HepG2 (cell line): ENCODE results near the gene MTMR10. TPM values are rescaled to one million over a fixed set of nuclear protein-coding genes. Genes with fewer than 3 reads are reported as not detected.

ENCODE experiments used
- ATAC-seq: fragments of 200-7000 bp; cut with Tn5 transposase; 3 replicates; pipeline ENCODE4 v1.9.1; 2020; ENCODE audit warnings: mild to moderate bottlenecking, moderate library complexity
- BruUV-seq: library from RNA; stranded (reverse); fragments of 400-500 nt; replicated peaks from 2 replicates; lab custom pipeline; 2021; lab: Mats Ljungman, UMichigan
- CTCF ChIA-PET: fragments of 300-600 bp; formaldehyde crosslinking; extraction: SDS; loops from one replicate; lab custom pipeline; 2021; ENCODE audit warnings: low total read pairs, inconsistent platforms, low intra/inter-chr PET ratio; lab: Yijun Ruan, JAX
- POLR2A ChIA-PET: fragments of 350-600 bp; sonication (Branson Sonifier 250); formaldehyde crosslinking; loops from one replicate; lab custom pipeline; 2020; ENCODE audit warnings: antibody characterized with exemption, inconsistent platforms; lab: Yijun Ruan, JAX
- DNase-seq: peaks from one replicate; pipeline ENCODE4 v3.0.0-alpha.2; 2015; ENCODE audit warnings: low spot score
- FAIRE-seq: peaks from 3 replicates; lab custom pipeline; 2011; peaks lifted over from hg19 to GRCh38; lab: Jason Lieb, UNC
- H2AFZ ChIP-seq: one replicate; pipeline ENCODE4 v1.6.1; 2011; ENCODE audit warnings: low read length, inconsistent platforms
- H3K27ac ChIP-seq: fragments of 300-600 bp; 3 replicates; pipeline ENCODE4 v1.8.0; 2011; ENCODE audit warnings: mixed run types, mild to moderate bottlenecking, mixed read lengths, low read length, inconsistent platforms; ENCODE audit not compliant: insufficient read depth; ENCODE audit errors: extremely low read length
- H3K27me3 ChIP-seq, 2 experiments: fragments of 200-600 bp in 1 of 2; 2 replicates in 1 of 2; 3 replicates in 1 of 2; pipeline versions ENCODE4 v1.6.0 to v1.8.0; 2011; ENCODE audit warnings: low read length in 2 of 2, mild to moderate bottlenecking in 2 of 2, moderate library complexity in 2 of 2, inconsistent platforms in 1 of 2; ENCODE audit not compliant: insufficient read depth in 2 of 2, control insufficient read depth in 1 of 2
- H3K36me3 ChIP-seq, 2 experiments: fragments of 200-600 bp in 1 of 2; replicated peaks in 1 of 2; 2 replicates in 1 of 2; 3 replicates in 1 of 2; pipeline versions ENCODE4 v1.5.1 to v1.8.0; 2011; ENCODE audit warnings: low read length in 2 of 2, inconsistent platforms in 1 of 2; ENCODE audit not compliant: insufficient read depth in 2 of 2, control insufficient read depth in 1 of 2
- H3K4me1 ChIP-seq: 2 replicates; pipeline ENCODE4 v1.5.1; 2012; ENCODE audit warnings: low read length, inconsistent platforms; ENCODE audit not compliant: insufficient read depth
- H3K4me2 ChIP-seq: 2 replicates; pipeline ENCODE4 v1.6.0; 2011; ENCODE audit warnings: low read depth, low read length, inconsistent platforms
- H3K4me3 ChIP-seq, 3 experiments: fragments of 200-600 bp in 1 of 3; sonication (generic), shearing (Covaris generic) in 1 of 3; replicated peaks in 1 of 3; 2 replicates each; pipeline ENCODE4 v1.5.1; 2011 to 2016; ENCODE audit warnings: low read length in 3 of 3, inconsistent platforms in 2 of 3, low read depth in 2 of 3, mild to moderate bottlenecking in 2 of 3, control low read depth in 1 of 3, mixed read lengths in 1 of 3; ENCODE audit not compliant: insufficient read depth in 1 of 3
- H3K79me2 ChIP-seq: one replicate; pipeline ENCODE4 v1.6.1; 2011; ENCODE audit warnings: low read length, inconsistent platforms; ENCODE audit not compliant: insufficient read depth
- H3K9ac ChIP-seq: 2 replicates; pipeline ENCODE4 v1.6.0; 2011; ENCODE audit warnings: mild to moderate bottlenecking, low read depth, low read length, inconsistent platforms; ENCODE audit not compliant: insufficient read depth
- H3K9me3 ChIP-seq: 2 replicates; pipeline ENCODE4 v1.5.1; 2012; ENCODE audit warnings: mild to moderate bottlenecking, low read length
- H4K20me1 ChIP-seq: 2 replicates; pipeline ENCODE4 v1.6.0; 2011; ENCODE audit warnings: inconsistent platforms, mild to moderate bottlenecking, low read length, moderate library complexity; ENCODE audit not compliant: insufficient read depth
- DNMT1 ChIP-seq: sonication (generic); formaldehyde crosslinking; IDR thresholded peaks from 2 replicates; pipeline ENCODE4 v1.5.1; 2020; ENCODE audit warnings: mild to moderate bottlenecking, missing genetic modification reagents
- HOXA7 ChIP-seq: sonication (generic); formaldehyde crosslinking; IDR thresholded peaks from 2 replicates; pipeline ENCODE4 v1.8.1; 2022; ENCODE audit warnings: mild to moderate bottlenecking, missing genetic modification reagents, moderate library complexity
- IRX3 ChIP-seq: sonication (generic); formaldehyde crosslinking; IDR thresholded peaks from 2 replicates; pipeline ENCODE4 v1.8.1; 2023; ENCODE audit warnings: mild to moderate bottlenecking, low read depth, missing genetic modification reagents, borderline replicate concordance
- MAFF ChIP-seq: IDR thresholded peaks from 2 replicates; pipeline ENCODE4 v1.6.1; 2011; ENCODE audit warnings: low read depth, low read length, improper control_type of control experiment
- NFRKB ChIP-seq: fragments of 450-650 bp; IDR thresholded peaks from 2 replicates; pipeline ENCODE4 v1.6.1; 2017
- PAWR ChIP-seq: sonication (generic); formaldehyde crosslinking; IDR thresholded peaks from 2 replicates; pipeline ENCODE4 v1.4.0; 2020; ENCODE audit warnings: missing genetic modification reagents, mild to moderate bottlenecking, borderline replicate concordance
- SP4 ChIP-seq: sonication (generic); formaldehyde crosslinking; IDR thresholded peaks from 2 replicates; pipeline ENCODE4 v1.8.1; 2023; ENCODE audit warnings: mild to moderate bottlenecking, missing genetic modification reagents
- TAF15 ChIP-seq: fragments of 200-400 bp; formaldehyde crosslinking; IDR thresholded peaks from one replicate; pipeline ENCODE4 v1.6.1; 2018; ENCODE audit warnings: mild to moderate bottlenecking, low read depth, low read length; ENCODE audit not compliant: poor library complexity, severe bottlenecking
- TBL1XR1 ChIP-seq: fragments of 150-350 bp; IDR thresholded peaks from 2 replicates; pipeline ENCODE4 v1.6.1; 2014; ENCODE audit warnings: borderline replicate concordance, low read length; ENCODE audit not compliant: partially characterized antibody
- THRA ChIP-seq: sonication (generic); formaldehyde crosslinking; IDR thresholded peaks from 2 replicates; pipeline ENCODE4 v1.4.0; 2020; ENCODE audit warnings: missing genetic modification reagents, borderline replicate concordance
- ZBTB20 ChIP-seq: sonication (generic); formaldehyde crosslinking; IDR thresholded peaks from 2 replicates; pipeline ENCODE4 v1.8.1; 2023; ENCODE audit warnings: missing genetic modification reagents, low read depth, mild to moderate bottlenecking, borderline replicate concordance
- ZBTB3 ChIP-seq: sonication (generic); formaldehyde crosslinking; IDR thresholded peaks from 2 replicates; pipeline ENCODE4 v1.4.0; 2020; ENCODE audit warnings: low read depth, mild to moderate bottlenecking, moderate library complexity, missing genetic modification reagents, borderline replicate concordance
- ZBTB7A ChIP-seq: sonication (generic); formaldehyde crosslinking; IDR thresholded peaks from 2 replicates; pipeline ENCODE4 v1.8.0; 2022; ENCODE audit warnings: mild to moderate bottlenecking, missing genetic modification reagents
- ZBTB7B ChIP-seq: sonication (generic); formaldehyde crosslinking; IDR thresholded peaks from 2 replicates; pipeline ENCODE4 v1.4.0; 2020; ENCODE audit warnings: missing genetic modification reagents
- ZNF143 ChIP-seq: sonication (generic); formaldehyde crosslinking; IDR thresholded peaks from 2 replicates; pipeline ENCODE4 v1.4.0; 2020; ENCODE audit warnings: missing genetic modification reagents
- ZNF75D ChIP-seq: sonication (generic); formaldehyde crosslinking; IDR thresholded peaks from 2 replicates; pipeline ENCODE4 v1.8.1; 2023; ENCODE audit warnings: missing genetic modification reagents, mild to moderate bottlenecking, borderline replicate concordance
- ZNF776 ChIP-seq: sonication (generic); formaldehyde crosslinking; IDR thresholded peaks from 2 replicates; pipeline ENCODE4 v1.4.0; 2020; ENCODE audit warnings: mild to moderate bottlenecking, missing genetic modification reagents
- WGBS: methylation state at CpG from one replicate; pipeline ENCODE4 v1.1.6; 2017; ENCODE audit warnings: low lambda C conversion rate; 5-methylcytosine and 5-hydroxymethylcytosine counted together
- in situ Hi-C: cut with HindIII; loops from 2 replicates; pipeline ENCODE4 v1.10.0; 2017; ENCODE audit warnings: low pct_unique_long_range_greater_than_20kb; ENCODE audit not compliant: extremely low pct_ligation_motif_present
- intact Hi-C: fragments of 100-400 bp; cut with micrococcal nuclease; formaldehyde crosslinking; loops from one replicate; pipeline ENCODE4 v1.10.0; 2022; ENCODE audit not compliant: unreplicated experiment
- polyA plus RNA-seq, 8 experiments: library from polyadenylated mRNA; depleted of rRNA in 3 of 8; stranded (reverse) in 7 of 8; unstranded in 1 of 8; fragments of >200 nt; fragmentation: Illumina TruSeq in 4 of 8; extraction: Trizol in 4 of 8; gene quantifications; 2 replicates each; pipeline versions ENCODE4 v1.2.1 to v1.2.3, GENCODE V29; 2011 to 2016; ENCODE audit warnings: low read depth in 4 of 8, missing spikeins in 1 of 8, mixed read lengths in 1 of 8; ENCODE audit not compliant: insufficient read depth in 1 of 8
- total RNA-seq, 5 experiments: library from RNA; depleted of rRNA; stranded (reverse); fragments of >200 nt; fragmentation: Illumina TruSeq; extraction: Trizol; gene quantifications; 2 replicates each; pipeline ENCODE4 v1.2.3, GENCODE V29; 2016; ENCODE audit warnings: low read depth in 1 of 5

The MTMR10 gene
- total and polyA plus RNA-seq, 2 of the 13 experiments (the other 11 are each of a cell fraction or from before 2014, with no cell fraction given): 10.2 to 17.4 TPM

- in situ Hi-C loops: no loop called here
- Histone ChIP-seq H3K27ac (no peak overlapping the region), H2AFZ (no peak overlapping the region), H3K4me3 (no peak overlapping the region), H3K79me2 (peaks cover 3% of the 10 kb centered on the region), H3K36me3 (peaks cover 7 to 66% of the 10 kb centered on the region in 2 experiments), H3K4me2 (no peak overlapping the region), H3K4me1 (no peaks in the 10 kb centered on the region), H3K27me3 (no peaks in the 10 kb centered on the region), H3K9ac (no peak overlapping the region), H3K9me3 (no peaks in the 10 kb centered on the region), H4K20me1 (no peaks in the 10 kb centered on the region)
- ChIA-PET POLR2A (no interaction called here), CTCF (no interaction called here)
- no peak for DNase-seq
- TF ChIP-seq MAFF (no peak), ZBTB7B (no peak), ZNF776 (CRISPR knock-in tag) (no peak), TAF15 (no peak), ZNF143 (CRISPR knock-in tag) (no peak), HOXA7 (CRISPR knock-in tag) (no peak), NFRKB (no peak), ZBTB7A (CRISPR knock-in tag) (no peak), IRX3 (CRISPR knock-in tag) (no peak), ZBTB20 (CRISPR knock-in tag) (no peak), ZNF75D (CRISPR knock-in tag) (no peak), ZBTB3 (CRISPR knock-in tag) (no peak), SP4 (CRISPR knock-in tag) (no peak), PAWR (no peak), THRA (no peak), TBL1XR1 (no peak), DNMT1 (CRISPR knock-in tag) (no peak)
- WGBS: 98% methylated on average over 2 of the region's 2 CpGs
- intact Hi-C loops: no loop called here
- no TSS peak for BruUV-seq
- no peak for FAIRE-seq
- ATAC-seq: no peak
Observed at GRCh38 chr15:30969724-30970123, 21.7 kb downstream of the MTMR10 start.
